Chondrocyte (in vitro differentiated cells): ENCODE measurements around the gene LITAFD. TPM values are rescaled to one million over a fixed set of nuclear protein-coding genes. Genes with fewer than 3 reads are reported as not detected.

ENCODE experiments used
- DNase-seq: peaks from one replicate; pipeline ENCODE4 v3.0.0; 2021; ENCODE audit warnings: mixed read lengths, low spot score
- H3K27ac Mint-ChIP-seq: one replicate; pipeline ENCODE4 v1.8.0; 2021; ENCODE audit warnings: mild to moderate bottlenecking, moderate library complexity, mixed read lengths; ENCODE audit not compliant: unreplicated experiment
- H3K27me3 Mint-ChIP-seq: 2 replicates; pipeline ENCODE4 v1.8.0; 2021; ENCODE audit warnings: low read depth, mixed read lengths
- H3K36me3 Mint-ChIP-seq: 2 replicates; pipeline ENCODE4 v1.8.0; 2021; ENCODE audit warnings: low read depth, mixed read lengths
- H3K4me1 Mint-ChIP-seq: 2 replicates; pipeline ENCODE4 v1.8.0; 2021; ENCODE audit warnings: low read depth, mild to moderate bottlenecking, mixed read lengths
- H3K4me3 Mint-ChIP-seq: one replicate; pipeline ENCODE4 v1.8.0; 2021; ENCODE audit warnings: mild to moderate bottlenecking, moderate library complexity, mixed read lengths; ENCODE audit not compliant: unreplicated experiment
- H3K9me3 Mint-ChIP-seq: 2 replicates; pipeline ENCODE4 v1.8.0; 2021; ENCODE audit warnings: low read depth, mixed read lengths
- total RNA-seq: library from RNA; stranded (reverse); gene quantifications from 3 replicates; pipeline ENCODE4 v1.2.1, GENCODE V29; 2021
- TF ChIP-seq, protein P1 (sequence below): fragments of 200-600 bp; sonication (generic); IDR thresholded peaks from 2 replicates; pipeline ENCODE4 v1.5.0; 2021; ENCODE audit warnings: antibody characterized with exemption, mild to moderate bottlenecking, moderate library complexity

LITAFD gene
- total RNA-seq, 1 donor from 2014 or later: not detected

DNA sequence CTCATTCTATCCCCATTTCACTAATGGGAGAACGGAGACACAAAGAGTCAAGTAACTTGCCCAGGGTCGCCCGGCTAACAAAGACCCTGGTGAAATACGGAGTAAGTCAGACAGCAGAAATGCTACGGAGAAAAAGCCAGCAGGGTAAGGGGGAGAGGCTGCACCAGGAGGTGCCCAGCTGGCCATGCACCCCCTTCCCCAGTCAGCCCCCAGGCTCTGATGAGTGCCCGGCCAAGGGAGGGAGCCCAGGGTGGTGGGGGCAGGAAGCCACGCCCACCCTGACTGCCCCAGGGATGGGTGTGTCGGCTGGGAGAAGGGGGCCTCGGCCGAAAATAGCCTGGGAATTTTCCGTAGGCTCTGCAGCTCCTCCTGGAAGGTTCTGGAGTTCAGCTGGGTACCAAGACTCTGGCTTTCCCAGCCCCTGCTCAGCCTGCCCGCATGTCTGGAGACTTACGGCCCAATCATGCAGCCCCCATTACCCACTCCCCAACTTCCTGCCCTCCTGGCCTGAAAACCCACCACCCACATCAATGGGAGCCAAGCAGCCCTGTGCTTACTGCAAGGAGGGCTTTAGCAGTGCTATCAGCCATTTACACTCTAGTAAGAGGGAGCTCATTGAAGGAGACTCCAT, 17.6 kb upstream of the LITAFD start:
- TF ChIP-seq, protein P1, sequence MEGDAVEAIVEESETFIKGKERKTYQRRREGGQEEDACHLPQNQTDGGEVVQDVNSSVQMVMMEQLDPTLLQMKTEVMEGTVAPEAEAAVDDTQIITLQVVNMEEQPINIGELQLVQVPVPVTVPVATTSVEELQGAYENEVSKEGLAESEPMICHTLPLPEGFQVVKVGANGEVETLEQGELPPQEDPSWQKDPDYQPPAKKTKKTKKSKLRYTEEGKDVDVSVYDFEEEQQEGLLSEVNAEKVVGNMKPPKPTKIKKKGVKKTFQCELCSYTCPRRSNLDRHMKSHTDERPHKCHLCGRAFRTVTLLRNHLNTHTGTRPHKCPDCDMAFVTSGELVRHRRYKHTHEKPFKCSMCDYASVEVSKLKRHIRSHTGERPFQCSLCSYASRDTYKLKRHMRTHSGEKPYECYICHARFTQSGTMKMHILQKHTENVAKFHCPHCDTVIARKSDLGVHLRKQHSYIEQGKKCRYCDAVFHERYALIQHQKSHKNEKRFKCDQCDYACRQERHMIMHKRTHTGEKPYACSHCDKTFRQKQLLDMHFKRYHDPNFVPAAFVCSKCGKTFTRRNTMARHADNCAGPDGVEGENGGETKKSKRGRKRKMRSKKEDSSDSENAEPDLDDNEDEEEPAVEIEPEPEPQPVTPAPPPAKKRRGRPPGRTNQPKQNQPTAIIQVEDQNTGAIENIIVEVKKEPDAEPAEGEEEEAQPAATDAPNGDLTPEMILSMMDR: no peak
- Mint-ChIP-seq H3K27ac (peak overlapping the region; percentile 86), H3K4me3 (peak overlapping the region; percentile 41), H3K36me3 (no peaks in the 10 kb centered on the region), H3K27me3 (no peaks in the 10 kb centered on the region), H3K9me3 (no peaks in the 10 kb centered on the region), H3K4me1 (peaks cover 81% of the 10 kb centered on the region)
- DNase-seq: no peak

DNA sequence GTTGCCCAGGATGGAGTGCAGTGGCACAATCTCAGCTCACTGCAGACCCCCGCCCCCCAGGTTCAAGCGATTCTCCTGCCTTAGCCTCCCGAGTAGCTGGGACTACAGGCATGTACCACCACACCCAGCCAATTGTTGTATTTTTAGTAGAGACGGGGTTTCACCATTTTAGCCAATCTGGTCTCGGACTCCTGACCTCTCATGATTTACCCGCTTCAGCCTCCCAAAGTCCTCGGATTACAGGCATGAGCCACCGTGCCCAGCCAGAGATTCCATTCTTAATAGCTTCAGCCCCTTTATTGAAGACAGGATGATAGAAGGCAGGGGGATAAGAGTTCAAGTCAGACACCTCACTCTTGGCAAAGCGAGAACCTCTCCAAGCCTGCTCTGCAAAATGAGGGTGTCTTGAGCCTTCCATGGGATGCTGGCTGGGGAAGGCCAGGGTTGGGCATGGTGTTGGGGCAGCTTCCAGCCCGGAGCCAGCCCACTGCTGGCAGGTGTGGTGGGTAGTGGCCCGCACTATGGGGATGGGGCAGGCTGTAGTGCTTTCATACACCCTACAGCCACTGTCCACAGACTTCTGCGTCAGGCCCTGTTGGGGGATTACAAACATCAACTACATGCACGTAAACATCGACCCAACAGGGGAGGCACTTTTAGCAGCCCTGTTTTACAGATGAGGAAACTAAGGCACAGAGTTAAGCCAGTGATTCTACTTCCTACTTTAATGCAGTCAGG, 16.8 kb upstream of the LITAFD start:
- no peak for DNase-seq
- no peaks in the 10 kb centered on the region for H3K36me3 Mint-ChIP-seq
- no peaks in the 10 kb centered on the region for H3K9me3 Mint-ChIP-seq
- peak overlapping the region; percentile 41 for H3K4me3 Mint-ChIP-seq
- TF ChIP-seq, protein P1: no peak
- H3K27me3 Mint-ChIP-seq: no peaks in the 10 kb centered on the region
- peaks cover 74% of the 10 kb centered on the region for H3K4me1 Mint-ChIP-seq
- peak overlapping the region; percentile 74 for H3K27ac Mint-ChIP-seq

DNA sequence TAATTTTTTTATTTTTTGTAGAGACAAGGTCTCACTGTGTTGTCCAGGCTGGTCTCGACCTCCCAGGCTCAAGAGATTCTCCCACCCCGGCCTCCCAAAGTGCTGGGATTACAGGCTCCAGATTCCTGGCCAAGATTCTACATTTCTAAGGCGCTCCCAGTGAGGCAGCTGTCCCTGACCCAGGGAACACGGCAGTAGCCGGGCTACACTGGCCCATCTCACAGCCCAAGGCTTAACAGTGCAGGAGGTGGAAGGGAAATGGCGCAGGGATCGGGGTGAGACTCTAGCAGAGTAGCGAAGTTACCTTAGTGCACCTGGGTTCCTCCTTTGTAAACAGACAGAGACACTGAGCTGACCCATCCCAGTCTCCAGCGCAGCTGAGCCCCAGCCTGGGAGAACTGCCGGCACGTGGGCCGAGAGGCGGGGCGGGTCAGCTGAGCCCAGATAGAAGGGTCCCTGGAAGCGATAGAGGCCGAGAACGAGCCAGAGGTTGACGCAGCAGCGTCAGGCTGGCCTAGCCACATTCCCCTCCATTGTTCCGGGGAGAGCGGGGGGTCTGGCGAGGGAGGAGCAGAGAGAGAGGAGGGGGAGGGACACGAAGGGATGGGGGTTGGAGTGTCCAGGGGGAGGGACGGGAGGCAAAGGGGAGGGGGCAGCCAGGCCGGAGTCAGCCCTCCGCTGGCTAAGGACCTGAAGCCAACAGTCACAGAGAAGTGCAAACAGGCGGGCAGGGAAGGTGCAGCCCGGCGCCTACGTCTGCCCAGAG, 15.8 kb upstream of the LITAFD start:
- peak overlapping the region; percentile 94 for H3K4me3 Mint-ChIP-seq
- peak overlapping the region; percentile 74 for H3K27ac Mint-ChIP-seq
- H3K9me3 Mint-ChIP-seq: no peaks in the 10 kb centered on the region
- H3K27me3 Mint-ChIP-seq: no peaks in the 10 kb centered on the region
- H3K36me3 Mint-ChIP-seq: no peaks in the 10 kb centered on the region
- TF ChIP-seq, protein P1: no peak
- DNase-seq: no peak
- H3K4me1 Mint-ChIP-seq: peaks cover 76% of the 10 kb centered on the region

DNA sequence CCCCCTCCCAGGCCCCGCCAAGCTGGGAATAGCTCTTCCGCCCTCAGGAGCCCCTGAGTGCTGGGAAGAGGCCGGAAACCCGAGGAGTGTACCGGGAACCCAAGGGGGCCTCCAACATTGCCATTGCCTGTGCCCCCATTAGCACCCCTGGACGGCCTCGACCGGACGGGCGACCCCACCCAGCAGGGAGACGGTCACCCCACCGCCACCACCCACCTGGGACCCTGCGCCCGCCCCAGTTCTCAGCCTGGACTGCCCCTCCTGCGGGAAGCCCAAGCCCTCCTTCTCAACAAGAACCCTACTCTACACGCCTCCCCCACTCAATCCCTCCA, 15.3 kb upstream of the LITAFD start:
- Mint-ChIP-seq H3K36me3 (no peaks in the 10 kb centered on the region), H3K27me3 (no peaks in the 10 kb centered on the region), H3K4me1 (peaks cover 72% of the 10 kb centered on the region), H3K4me3 (peak overlapping the region; percentile 94), H3K27ac (peak overlapping the region; percentile 93), H3K9me3 (no peaks in the 10 kb centered on the region)
- TF ChIP-seq, protein P1: no peak
- no peak for DNase-seq

DNA sequence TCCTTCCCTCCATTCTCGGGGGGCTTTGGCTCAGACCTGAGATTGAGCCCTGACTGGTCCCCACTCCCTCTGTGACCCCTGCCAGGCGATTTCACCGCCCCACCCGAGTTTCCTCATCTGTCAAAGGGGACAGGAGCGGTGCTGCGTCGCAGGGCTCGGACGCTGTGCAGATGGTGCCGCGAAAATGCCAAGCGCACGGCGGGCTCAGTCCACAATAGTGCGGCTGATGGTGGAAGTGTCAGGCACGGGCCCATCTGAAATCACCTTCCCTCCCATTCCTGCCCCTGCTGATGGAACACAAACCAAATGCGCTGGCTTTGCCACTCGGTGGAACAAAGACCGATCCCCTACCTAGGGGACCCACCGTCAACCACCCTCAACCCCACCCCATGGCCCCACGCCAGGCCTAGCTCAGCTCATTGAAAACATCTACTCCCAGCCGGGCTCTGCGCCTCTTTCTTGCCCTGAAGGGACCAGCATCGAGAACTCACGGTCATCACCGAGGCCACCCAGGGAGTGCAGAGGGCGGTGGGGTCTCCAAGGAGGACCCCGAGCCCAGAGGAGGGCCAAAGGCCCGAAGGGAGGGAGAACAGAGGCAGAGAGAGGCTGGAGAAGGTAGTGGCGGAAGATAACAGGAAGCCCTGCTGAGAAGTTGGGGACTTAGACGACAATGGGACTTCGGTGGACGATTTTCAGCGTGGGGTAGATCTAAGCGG, 14.8 kb upstream of the LITAFD start:
- TF ChIP-seq, protein P1: no peak
- Mint-ChIP-seq H3K36me3 (no peaks in the 10 kb centered on the region), H3K9me3 (no peaks in the 10 kb centered on the region), H3K4me3 (peak overlapping the region; percentile 94), H3K27ac (peak overlapping the region; percentile 93), H3K4me1 (peaks cover 68% of the 10 kb centered on the region), H3K27me3 (no peaks in the 10 kb centered on the region)
- no peak for DNase-seq
